PFSK-1 (cell line): Measurements from ENCODE around the gene CENPVL1.

ENCODE experiments used
- FOXP2 ChIP-seq: optimal IDR thresholded peaks from 2 replicates; pipeline ENCODE3; 2011; ENCODE audit warnings: borderline replicate concordance, control low read depth, inconsistent platforms; ENCODE audit not compliant: insufficient read depth; ENCODE audit errors: extremely low read length, extremely low read depth
- POLR2AphosphoS5 ChIP-seq: IDR thresholded peaks from 2 replicates; pipeline ENCODE4 v1.6.1; 2012; ENCODE audit warnings: low read depth, mild to moderate bottlenecking, control low read depth, low read length, moderate library complexity
- SIN3A ChIP-seq: IDR thresholded peaks from 2 replicates; pipeline ENCODE4 v1.6.1; 2012; ENCODE audit warnings: mild to moderate bottlenecking, low read length, moderate library complexity, borderline replicate concordance; ENCODE audit not compliant: insufficient read depth
- TAF1 ChIP-seq: IDR thresholded peaks from 2 replicates; pipeline ENCODE4 v1.6.1; 2012; ENCODE audit warnings: low read length, control low read depth, borderline replicate concordance; ENCODE audit not compliant: insufficient read depth
- TF ChIP-seq, protein P1 (sequence below), 2 experiments: IDR thresholded peaks; 2 replicates each; pipeline versions ENCODE4 v1.6.1 to v1.8.0; 2011 to 2012; ENCODE audit warnings: low read depth in 2 of 2, low read length in 2 of 2, control low read depth in 1 of 2, inconsistent platforms in 1 of 2, mild to moderate bottlenecking in 1 of 2, moderate library complexity in 1 of 2; ENCODE audit not compliant: insufficient read depth in 1 of 2

DNA sequence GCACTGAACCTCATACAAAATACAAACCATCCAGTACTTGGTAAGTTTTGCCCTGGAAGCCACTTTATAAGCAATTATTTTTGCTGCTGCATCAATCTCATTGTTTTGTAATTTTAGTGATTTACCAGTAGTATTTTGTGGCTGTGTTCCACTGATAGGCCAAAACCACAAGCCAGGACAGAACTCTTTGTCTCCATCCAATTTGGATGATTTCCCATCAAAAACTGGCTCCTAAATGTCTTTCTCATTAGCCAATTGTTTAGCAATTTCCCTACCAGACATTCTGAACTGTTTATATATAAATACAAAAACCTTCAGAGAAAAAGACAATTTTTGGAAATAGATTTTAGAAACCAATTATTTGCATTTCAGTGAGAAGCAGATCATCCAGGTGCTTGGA, 37.4 kb downstream of the CENPVL1 start:
- TF ChIP-seq POLR2AphosphoS5 (no peak), SIN3A (no peak), FOXP2 (no peak), TAF1 (no peak)
- TF ChIP-seq, protein P1, sequence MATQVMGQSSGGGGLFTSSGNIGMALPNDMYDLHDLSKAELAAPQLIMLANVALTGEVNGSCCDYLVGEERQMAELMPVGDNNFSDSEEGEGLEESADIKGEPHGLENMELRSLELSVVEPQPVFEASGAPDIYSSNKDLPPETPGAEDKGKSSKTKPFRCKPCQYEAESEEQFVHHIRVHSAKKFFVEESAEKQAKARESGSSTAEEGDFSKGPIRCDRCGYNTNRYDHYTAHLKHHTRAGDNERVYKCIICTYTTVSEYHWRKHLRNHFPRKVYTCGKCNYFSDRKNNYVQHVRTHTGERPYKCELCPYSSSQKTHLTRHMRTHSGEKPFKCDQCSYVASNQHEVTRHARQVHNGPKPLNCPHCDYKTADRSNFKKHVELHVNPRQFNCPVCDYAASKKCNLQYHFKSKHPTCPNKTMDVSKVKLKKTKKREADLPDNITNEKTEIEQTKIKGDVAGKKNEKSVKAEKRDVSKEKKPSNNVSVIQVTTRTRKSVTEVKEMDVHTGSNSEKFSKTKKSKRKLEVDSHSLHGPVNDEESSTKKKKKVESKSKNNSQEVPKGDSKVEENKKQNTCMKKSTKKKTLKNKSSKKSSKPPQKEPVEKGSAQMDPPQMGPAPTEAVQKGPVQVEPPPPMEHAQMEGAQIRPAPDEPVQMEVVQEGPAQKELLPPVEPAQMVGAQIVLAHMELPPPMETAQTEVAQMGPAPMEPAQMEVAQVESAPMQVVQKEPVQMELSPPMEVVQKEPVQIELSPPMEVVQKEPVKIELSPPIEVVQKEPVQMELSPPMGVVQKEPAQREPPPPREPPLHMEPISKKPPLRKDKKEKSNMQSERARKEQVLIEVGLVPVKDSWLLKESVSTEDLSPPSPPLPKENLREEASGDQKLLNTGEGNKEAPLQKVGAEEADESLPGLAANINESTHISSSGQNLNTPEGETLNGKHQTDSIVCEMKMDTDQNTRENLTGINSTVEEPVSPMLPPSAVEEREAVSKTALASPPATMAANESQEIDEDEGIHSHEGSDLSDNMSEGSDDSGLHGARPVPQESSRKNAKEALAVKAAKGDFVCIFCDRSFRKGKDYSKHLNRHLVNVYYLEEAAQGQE (IDR thresholded peaks at IDR 0.05; ENCODE audit: insufficient read depth in 1 of 2, low read depth in 2 of 2, low read length in 2 of 2): no peak
